ENCODE measurements around the gene MFSD6.

The MFSD6 gene

GRCh38 chr2:190533175-190533967 lies 125.2 kb downstream of the MFSD6 start:
- no peak for DNase-seq (ENCODE audit: low spot score)

- DNase-seq (ENCODE audit: low spot score), result no peak
Observed at GRCh38 chr2:190533968-190534309, 125.8 kb downstream of the MFSD6 start.

GRCh38 chr2:190534310-190535120 lies 126.4 kb downstream of the MFSD6 start, which contains the start of gene NEMP2:
Gene NEMP2, minus strand, starts transcription at chr2:190534722. Its CDS starts 67 bp downstream, at chr2:190534655.
- DNase-seq (ENCODE audit: low spot score), result peak; percentile 80

- no peak for DNase-seq (ENCODE audit: low spot score)
Observed at GRCh38 chr2:190535121-190535439, 126.9 kb downstream of the MFSD6 start.

GRCh38 chr2:190535586-190535985 lies 127.4 kb downstream of the MFSD6 start:
- DNase-seq (ENCODE audit: low spot score), result no peak

GRCh38 chr2:190537765-190538164 lies 129.6 kb downstream of the MFSD6 start:
- no peak for DNase-seq (ENCODE audit: low spot score)

GRCh38 chr2:190538201-190538600 lies 130.0 kb downstream of the MFSD6 start:
- DNase-seq (ENCODE audit: low spot score), result no peak

- DNase-seq (ENCODE audit: low spot score), result no peak
Observed at GRCh38 chr2:190540048-190540447, 131.9 kb downstream of the MFSD6 start.

GRCh38 chr2:190545093-190545492 lies 136.9 kb downstream of the MFSD6 start:
- DNase-seq (ENCODE audit: low spot score), result no peak

- DNase-seq (ENCODE audit: low spot score), result no peak
Observed at GRCh38 chr2:190545555-190546385, 137.6 kb downstream of the MFSD6 start.

- DNase-seq (ENCODE audit: low spot score), result peak; percentile 61
Observed at GRCh38 chr2:190546734-190547133, 138.6 kb downstream of the MFSD6 start.

GRCh38 chr2:190547886-190548285 lies 139.7 kb downstream of the MFSD6 start:
- no peak for DNase-seq (ENCODE audit: low spot score)

GRCh38 chr2:190550137-190550536 lies 142.0 kb downstream of the MFSD6 start:
- no peak for DNase-seq (ENCODE audit: low spot score)

Data from LoVo (cell line).